Thyroid gland (tissue), 4 donors: ENCODE measurements around the gene CD274.

Experiments used
- POLR2A ChIP-seq, 2 donors: fragments of 450-650 bp; IDR thresholded peaks; one replicate each; pipeline ENCODE4 v1.6.1; 2017; ENCODE audit warnings: antibody characterized with exemption in 2 of 2, mild to moderate bottlenecking in 2 of 2, moderate library complexity in 1 of 2
- TF ChIP-seq, protein P1 (sequence below), 6 experiments: fragments of 200-600 bp in 3 of 6; fragments of 450-650 bp in 3 of 6; sonication (generic) in 3 of 6; IDR thresholded peaks; one replicate each; pipeline ENCODE4 v1.5.1; 2016 to 2019; ENCODE audit warnings: antibody characterized with exemption in 6 of 6, mild to moderate bottlenecking in 2 of 6, inconsistent platforms in 1 of 6, moderate library complexity in 1 of 6

- TF ChIP-seq, protein P1, sequence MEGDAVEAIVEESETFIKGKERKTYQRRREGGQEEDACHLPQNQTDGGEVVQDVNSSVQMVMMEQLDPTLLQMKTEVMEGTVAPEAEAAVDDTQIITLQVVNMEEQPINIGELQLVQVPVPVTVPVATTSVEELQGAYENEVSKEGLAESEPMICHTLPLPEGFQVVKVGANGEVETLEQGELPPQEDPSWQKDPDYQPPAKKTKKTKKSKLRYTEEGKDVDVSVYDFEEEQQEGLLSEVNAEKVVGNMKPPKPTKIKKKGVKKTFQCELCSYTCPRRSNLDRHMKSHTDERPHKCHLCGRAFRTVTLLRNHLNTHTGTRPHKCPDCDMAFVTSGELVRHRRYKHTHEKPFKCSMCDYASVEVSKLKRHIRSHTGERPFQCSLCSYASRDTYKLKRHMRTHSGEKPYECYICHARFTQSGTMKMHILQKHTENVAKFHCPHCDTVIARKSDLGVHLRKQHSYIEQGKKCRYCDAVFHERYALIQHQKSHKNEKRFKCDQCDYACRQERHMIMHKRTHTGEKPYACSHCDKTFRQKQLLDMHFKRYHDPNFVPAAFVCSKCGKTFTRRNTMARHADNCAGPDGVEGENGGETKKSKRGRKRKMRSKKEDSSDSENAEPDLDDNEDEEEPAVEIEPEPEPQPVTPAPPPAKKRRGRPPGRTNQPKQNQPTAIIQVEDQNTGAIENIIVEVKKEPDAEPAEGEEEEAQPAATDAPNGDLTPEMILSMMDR (IDR thresholded peaks at IDR 0.05) = no peak
- TF ChIP-seq POLR2A (IDR thresholded peaks at IDR 0.05) = no peak
These were observed 4.8 kb downstream of the CD274 start for GRCh38 chr9:5455181-5455580.
